Breast epithelium (tissue), 3 donors: ENCODE data around the gene CKB.

Experiments
- POLR2A ChIP-seq: fragments of 450-650 bp; IDR thresholded peaks from one replicate; pipeline ENCODE4 v1.6.1; 2016; ENCODE audit warnings: antibody characterized with exemption, mild to moderate bottlenecking, moderate library complexity
- POLR2AphosphoS5 ChIP-seq, 3 donors: sonication (generic); formaldehyde crosslinking; IDR thresholded peaks; one replicate each; pipeline ENCODE4 v1.6.1; 2017; ENCODE audit warnings: antibody characterized with exemption in 3 of 3
- TF ChIP-seq, protein P1 (sequence below), 3 donors: fragments of 450-650 bp; IDR thresholded peaks; one replicate each; pipeline ENCODE4 v1.5.1; 2016 to 2017; ENCODE audit warnings: antibody characterized with exemption in 3 of 3, mild to moderate bottlenecking in 3 of 3, moderate library complexity in 3 of 3

GRCh38 chr14:103526914-103527248 is 4.3 kb upstream of the CKB start:
- TF ChIP-seq, protein P1, sequence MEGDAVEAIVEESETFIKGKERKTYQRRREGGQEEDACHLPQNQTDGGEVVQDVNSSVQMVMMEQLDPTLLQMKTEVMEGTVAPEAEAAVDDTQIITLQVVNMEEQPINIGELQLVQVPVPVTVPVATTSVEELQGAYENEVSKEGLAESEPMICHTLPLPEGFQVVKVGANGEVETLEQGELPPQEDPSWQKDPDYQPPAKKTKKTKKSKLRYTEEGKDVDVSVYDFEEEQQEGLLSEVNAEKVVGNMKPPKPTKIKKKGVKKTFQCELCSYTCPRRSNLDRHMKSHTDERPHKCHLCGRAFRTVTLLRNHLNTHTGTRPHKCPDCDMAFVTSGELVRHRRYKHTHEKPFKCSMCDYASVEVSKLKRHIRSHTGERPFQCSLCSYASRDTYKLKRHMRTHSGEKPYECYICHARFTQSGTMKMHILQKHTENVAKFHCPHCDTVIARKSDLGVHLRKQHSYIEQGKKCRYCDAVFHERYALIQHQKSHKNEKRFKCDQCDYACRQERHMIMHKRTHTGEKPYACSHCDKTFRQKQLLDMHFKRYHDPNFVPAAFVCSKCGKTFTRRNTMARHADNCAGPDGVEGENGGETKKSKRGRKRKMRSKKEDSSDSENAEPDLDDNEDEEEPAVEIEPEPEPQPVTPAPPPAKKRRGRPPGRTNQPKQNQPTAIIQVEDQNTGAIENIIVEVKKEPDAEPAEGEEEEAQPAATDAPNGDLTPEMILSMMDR (IDR thresholded peaks at IDR 0.05), result no peak
- TF ChIP-seq POLR2A (no peak), POLR2AphosphoS5 (IDR thresholded peaks at IDR 0.05) (no peak)
